Vagina (tissue), 2 donors: ENCODE data around the gene GPHA2.

ENCODE experiments used
- POLR2A ChIP-seq, 2 donors: fragments of 450-650 bp; IDR thresholded peaks; one replicate each; pipeline ENCODE4 v1.6.1; 2017; ENCODE audit warnings: antibody characterized with exemption in 2 of 2, mild to moderate bottlenecking in 2 of 2, moderate library complexity in 2 of 2
- POLR2AphosphoS5 ChIP-seq, 2 donors: sonication (generic); formaldehyde crosslinking; IDR thresholded peaks; one replicate each; pipeline ENCODE4 v1.9.0; 2017; ENCODE audit warnings: antibody characterized with exemption in 2 of 2, mild to moderate bottlenecking in 2 of 2, low read depth in 1 of 2; ENCODE audit not compliant: insufficient read depth in 1 of 2
- TF ChIP-seq, protein P1 (sequence below), 3 experiments: fragments of 450-650 bp in 2 of 3; fragments of 200-600 bp in 1 of 3; sonication (generic) in 1 of 3; IDR thresholded peaks; one replicate each; pipeline ENCODE4 v1.5.1; 2017 to 2019; ENCODE audit warnings: antibody characterized with exemption in 3 of 3, mild to moderate bottlenecking in 2 of 3, moderate library complexity in 2 of 3

DNA sequence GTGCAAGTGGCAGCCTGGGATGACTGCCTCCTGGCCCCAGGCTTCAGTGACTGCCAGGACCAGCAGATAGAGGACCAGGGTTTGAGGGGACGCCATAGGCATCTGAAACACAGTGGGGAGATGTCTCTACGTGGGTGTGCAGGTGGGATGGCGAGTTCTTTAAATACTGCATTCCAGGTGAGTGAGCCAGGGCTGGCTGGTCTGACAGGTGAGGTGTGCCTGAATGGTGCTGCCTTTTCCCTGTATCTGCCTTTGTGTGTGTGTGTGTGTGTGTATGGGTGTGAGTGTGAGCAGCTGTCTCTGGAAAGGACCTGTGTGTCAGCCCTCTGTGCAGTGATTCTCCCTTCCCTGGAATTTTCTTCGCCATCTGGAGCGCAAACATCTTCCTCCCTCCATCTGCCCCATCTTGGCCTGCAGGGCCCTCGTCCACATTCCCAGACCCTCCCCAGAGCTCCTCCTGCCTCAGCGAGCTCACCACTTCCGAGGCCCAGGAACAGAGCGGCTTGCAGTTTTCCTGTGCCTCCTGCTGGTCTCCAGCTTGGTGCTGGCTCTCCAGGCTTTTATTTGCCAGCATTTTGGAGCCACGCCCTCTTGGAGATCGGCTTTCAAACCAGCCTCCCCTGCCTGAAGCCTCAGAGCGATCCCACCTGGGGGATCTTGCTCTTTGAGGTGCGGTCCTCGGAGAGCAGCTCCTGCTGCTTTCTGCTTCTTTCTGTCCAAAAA is at the start of gene GPHA2:
- TF ChIP-seq, protein P1, sequence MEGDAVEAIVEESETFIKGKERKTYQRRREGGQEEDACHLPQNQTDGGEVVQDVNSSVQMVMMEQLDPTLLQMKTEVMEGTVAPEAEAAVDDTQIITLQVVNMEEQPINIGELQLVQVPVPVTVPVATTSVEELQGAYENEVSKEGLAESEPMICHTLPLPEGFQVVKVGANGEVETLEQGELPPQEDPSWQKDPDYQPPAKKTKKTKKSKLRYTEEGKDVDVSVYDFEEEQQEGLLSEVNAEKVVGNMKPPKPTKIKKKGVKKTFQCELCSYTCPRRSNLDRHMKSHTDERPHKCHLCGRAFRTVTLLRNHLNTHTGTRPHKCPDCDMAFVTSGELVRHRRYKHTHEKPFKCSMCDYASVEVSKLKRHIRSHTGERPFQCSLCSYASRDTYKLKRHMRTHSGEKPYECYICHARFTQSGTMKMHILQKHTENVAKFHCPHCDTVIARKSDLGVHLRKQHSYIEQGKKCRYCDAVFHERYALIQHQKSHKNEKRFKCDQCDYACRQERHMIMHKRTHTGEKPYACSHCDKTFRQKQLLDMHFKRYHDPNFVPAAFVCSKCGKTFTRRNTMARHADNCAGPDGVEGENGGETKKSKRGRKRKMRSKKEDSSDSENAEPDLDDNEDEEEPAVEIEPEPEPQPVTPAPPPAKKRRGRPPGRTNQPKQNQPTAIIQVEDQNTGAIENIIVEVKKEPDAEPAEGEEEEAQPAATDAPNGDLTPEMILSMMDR (IDR thresholded peaks at IDR 0.05), result no peak
- TF ChIP-seq POLR2A (IDR thresholded peaks at IDR 0.05) (no peak), POLR2AphosphoS5 (IDR thresholded peaks at IDR 0.05; ENCODE audit: insufficient read depth in 1 of 2, low read depth in 1 of 2) (no peak)
